ENCODE results near the gene FBXO47. TPM values are rescaled to one million over a fixed set of nuclear protein-coding genes. Genes with fewer than 3 reads are reported as not detected.

Gene FBXO47
- total RNA-seq, 1 donor from 2014 or later: not detected

- FAIRE-seq: no peak
- DNase-seq (ENCODE audit: low read depth): no peak
- H3K27me3 ChIP-seq (ENCODE audit: control insufficient read depth, insufficient read depth, low read length): no peaks in the 10 kb centered on the region
- no peaks in the 10 kb centered on the region for H3K36me3 ChIP-seq (ENCODE audit: control insufficient read depth, insufficient read depth, low read length)
- TF ChIP-seq CTCF (IDR thresholded peaks at IDR 0.05; ENCODE audit: insufficient read depth, low read length, severe bottlenecking): no peak
- H3K4me3 ChIP-seq (ENCODE audit: low read depth, low read length): no peak overlapping the region
Observed at GRCh38 chr17:39012725-39013124, 45.5 kb upstream of the FBXO47 start.

DNA sequence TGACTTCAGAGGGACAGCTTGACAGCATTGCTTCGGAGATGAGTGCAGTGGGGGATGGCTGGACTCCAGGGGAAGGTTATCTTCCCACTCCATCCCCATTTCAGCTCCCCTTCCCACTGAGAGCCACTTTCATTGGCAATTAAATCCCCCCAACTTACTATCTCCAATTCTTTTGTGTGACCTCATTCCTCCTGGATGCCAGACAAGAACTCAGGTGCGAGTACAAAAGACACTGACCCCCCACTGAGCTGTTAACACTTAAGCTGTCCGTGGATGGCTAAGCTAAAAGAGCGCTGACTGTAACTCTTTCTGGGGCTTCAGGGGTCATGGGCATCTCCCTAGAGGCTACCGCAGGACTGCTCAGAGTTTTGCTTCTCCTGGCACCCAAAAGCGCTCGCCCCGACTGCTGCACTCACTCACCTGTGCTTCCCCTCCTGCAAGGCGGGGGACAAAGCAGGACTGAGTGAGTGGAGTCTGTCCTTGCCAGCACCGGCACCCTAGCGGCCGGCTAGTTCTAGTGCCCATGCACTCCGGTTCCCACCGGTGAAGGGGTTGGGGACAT lies 44.8 kb upstream of the FBXO47 start:
- H3K27me3 ChIP-seq (ENCODE audit: control insufficient read depth, insufficient read depth, low read length): no peaks in the 10 kb centered on the region
- no peak overlapping the region for H3K4me3 ChIP-seq (ENCODE audit: low read depth, low read length)
- DNase-seq (ENCODE audit: low read depth) (no peak), FAIRE-seq (no peak)
- H3K36me3 ChIP-seq (ENCODE audit: control insufficient read depth, insufficient read depth, low read length): no peaks in the 10 kb centered on the region
- no peak for TF ChIP-seq CTCF (IDR thresholded peaks at IDR 0.05; ENCODE audit: insufficient read depth, low read length, severe bottlenecking)

GRCh38 chr17:39009581-39010001 lies 42.4 kb upstream of the FBXO47 start:
- DNase-seq (ENCODE audit: low read depth): no peak
- TF ChIP-seq CTCF (IDR thresholded peaks at IDR 0.05; ENCODE audit: insufficient read depth, low read length, severe bottlenecking): no peak
- H3K36me3 ChIP-seq (ENCODE audit: control insufficient read depth, insufficient read depth, low read length): no peaks in the 10 kb centered on the region
- FAIRE-seq: no peak
- no peak overlapping the region for H3K4me3 ChIP-seq (ENCODE audit: low read depth, low read length)
- H3K27me3 ChIP-seq (ENCODE audit: control insufficient read depth, insufficient read depth, low read length): no peaks in the 10 kb centered on the region

GRCh38 chr17:39008633-39009032 lies 41.4 kb upstream of the FBXO47 start:
- no peaks in the 10 kb centered on the region for H3K36me3 ChIP-seq (ENCODE audit: control insufficient read depth, insufficient read depth, low read length)
- no peaks in the 10 kb centered on the region for H3K27me3 ChIP-seq (ENCODE audit: control insufficient read depth, insufficient read depth, low read length)
- no peak overlapping the region for H3K4me3 ChIP-seq (ENCODE audit: low read depth, low read length)
- no peak for TF ChIP-seq CTCF (IDR thresholded peaks at IDR 0.05; ENCODE audit: insufficient read depth, low read length, severe bottlenecking)
- FAIRE-seq (no peak), DNase-seq (ENCODE audit: low read depth) (no peak)

DNA sequence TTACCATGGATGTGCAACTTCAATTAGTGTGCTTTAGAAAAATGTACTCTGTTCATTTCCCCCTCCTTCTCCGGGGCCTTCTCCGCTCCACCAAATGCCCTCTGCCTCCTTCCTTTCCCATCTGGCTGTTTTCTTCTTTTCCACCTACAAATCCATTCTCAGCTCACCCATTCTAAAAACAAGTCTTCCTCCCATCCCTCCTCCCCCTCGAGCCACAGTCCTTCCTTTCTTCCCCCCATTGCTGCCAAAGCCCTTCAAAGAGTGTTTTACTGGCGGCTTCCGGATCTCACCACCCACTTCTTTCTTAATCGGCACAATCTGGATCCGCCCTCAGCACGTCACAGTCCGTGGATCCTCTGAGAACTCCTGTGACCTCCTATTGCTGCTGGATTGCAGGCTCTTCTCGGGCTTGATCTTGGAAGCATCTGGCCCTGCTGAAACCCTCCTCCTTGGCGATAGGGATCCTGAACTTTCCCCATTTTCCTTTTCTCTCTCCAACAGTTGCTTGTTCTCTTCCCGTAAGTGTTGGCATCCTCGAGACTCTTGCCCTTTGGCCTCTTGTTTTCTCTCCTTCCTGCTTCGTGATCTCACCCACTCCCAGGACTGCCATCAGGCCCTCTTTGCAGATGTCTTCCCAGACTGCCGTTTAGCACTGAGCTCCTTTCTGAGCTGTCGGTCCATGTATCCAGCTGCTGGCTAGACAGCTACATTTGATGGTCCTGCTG lies 36.0 kb upstream of the FBXO47 start:
- DNase-seq (ENCODE audit: low read depth) (no peak), FAIRE-seq (no peak)
- Histone ChIP-seq H3K36me3 (ENCODE audit: control insufficient read depth, insufficient read depth, low read length) (no peaks in the 10 kb centered on the region), H3K4me3 (ENCODE audit: low read depth, low read length) (no peak overlapping the region), H3K27me3 (ENCODE audit: control insufficient read depth, insufficient read depth, low read length) (no peaks in the 10 kb centered on the region)
- TF ChIP-seq CTCF (IDR thresholded peaks at IDR 0.05; ENCODE audit: insufficient read depth, low read length, severe bottlenecking): no peak

Measured in bronchial epithelial cell (primary cell).